ENCODE data around the gene GNA12.

DNA sequence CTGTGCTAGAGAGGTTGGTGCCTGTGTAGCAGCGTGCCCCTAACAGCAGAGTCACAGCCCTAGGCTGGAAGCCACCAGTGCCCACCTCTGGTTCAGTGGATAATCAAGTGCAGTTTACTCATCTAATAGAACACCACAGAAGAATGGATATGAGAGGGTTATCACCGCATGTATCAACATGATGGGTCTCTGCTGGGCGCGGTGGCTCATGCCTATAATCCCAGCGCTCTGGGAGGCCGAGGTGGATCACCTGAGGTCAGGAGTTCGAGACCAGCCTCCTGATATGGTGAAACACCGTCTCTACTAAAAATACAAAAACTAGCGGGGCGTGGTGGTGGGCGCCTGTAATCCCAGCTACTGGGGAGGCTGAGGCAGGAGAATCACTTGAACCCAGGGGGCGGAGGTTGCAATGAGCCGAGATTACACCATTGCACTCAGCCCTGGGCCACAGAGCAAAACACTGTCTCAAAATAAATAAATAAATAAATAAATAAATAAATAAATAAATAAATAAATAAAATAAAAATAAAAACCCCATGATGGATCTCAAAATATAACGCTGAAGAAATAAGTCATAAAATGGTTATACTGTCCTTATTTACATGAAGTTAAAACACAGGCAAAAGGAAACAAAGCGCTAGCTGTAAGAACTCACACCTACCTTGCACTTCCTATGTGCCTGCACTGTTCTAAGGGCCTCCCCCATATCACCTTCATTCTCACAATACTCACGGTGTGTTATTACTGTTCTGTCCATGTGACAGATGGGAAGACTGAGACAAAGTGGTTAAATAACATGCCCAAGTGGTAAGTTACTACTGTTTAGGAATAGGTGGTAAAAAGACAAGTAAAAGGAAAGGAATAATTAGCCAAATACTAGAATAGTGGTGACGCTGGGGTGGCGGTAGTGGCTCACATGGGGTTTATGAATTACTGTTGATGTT, 85.2 kb downstream of the GNA12 start:
- no peak for TF ChIP-seq POLR2A (IDR thresholded peaks at IDR 0.05)
- TF ChIP-seq, protein P1, sequence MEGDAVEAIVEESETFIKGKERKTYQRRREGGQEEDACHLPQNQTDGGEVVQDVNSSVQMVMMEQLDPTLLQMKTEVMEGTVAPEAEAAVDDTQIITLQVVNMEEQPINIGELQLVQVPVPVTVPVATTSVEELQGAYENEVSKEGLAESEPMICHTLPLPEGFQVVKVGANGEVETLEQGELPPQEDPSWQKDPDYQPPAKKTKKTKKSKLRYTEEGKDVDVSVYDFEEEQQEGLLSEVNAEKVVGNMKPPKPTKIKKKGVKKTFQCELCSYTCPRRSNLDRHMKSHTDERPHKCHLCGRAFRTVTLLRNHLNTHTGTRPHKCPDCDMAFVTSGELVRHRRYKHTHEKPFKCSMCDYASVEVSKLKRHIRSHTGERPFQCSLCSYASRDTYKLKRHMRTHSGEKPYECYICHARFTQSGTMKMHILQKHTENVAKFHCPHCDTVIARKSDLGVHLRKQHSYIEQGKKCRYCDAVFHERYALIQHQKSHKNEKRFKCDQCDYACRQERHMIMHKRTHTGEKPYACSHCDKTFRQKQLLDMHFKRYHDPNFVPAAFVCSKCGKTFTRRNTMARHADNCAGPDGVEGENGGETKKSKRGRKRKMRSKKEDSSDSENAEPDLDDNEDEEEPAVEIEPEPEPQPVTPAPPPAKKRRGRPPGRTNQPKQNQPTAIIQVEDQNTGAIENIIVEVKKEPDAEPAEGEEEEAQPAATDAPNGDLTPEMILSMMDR (IDR thresholded peaks at IDR 0.05), result no peak
- peak in 1 of 2 donors; percentile 27 for TF ChIP-seq POLR2AphosphoS5 (IDR thresholded peaks at IDR 0.05; ENCODE audit: insufficient read depth in 1 of 2, low read depth in 1 of 2)

Data from vagina (tissue), 2 donors.